CD4-positive, alpha-beta T cell treated with Interleukin-21 for 1 hour (primary cell): Measurements from ENCODE around the gene TGFBR2.
A peak's percentile ranks its signal among the peaks of the same experiment; 100 is the strongest.
"Not testable (repeated sequence)": the region's sequence is repeated elsewhere in the genome, so short reads cannot be mapped to it uniquely, and the experiment has no call there.

ENCODE experiments used
- DNase-seq: peaks from one replicate; pipeline ENCODE4 v3.0.0-alpha.2; 2020

TGFBR2 gene

DNA sequence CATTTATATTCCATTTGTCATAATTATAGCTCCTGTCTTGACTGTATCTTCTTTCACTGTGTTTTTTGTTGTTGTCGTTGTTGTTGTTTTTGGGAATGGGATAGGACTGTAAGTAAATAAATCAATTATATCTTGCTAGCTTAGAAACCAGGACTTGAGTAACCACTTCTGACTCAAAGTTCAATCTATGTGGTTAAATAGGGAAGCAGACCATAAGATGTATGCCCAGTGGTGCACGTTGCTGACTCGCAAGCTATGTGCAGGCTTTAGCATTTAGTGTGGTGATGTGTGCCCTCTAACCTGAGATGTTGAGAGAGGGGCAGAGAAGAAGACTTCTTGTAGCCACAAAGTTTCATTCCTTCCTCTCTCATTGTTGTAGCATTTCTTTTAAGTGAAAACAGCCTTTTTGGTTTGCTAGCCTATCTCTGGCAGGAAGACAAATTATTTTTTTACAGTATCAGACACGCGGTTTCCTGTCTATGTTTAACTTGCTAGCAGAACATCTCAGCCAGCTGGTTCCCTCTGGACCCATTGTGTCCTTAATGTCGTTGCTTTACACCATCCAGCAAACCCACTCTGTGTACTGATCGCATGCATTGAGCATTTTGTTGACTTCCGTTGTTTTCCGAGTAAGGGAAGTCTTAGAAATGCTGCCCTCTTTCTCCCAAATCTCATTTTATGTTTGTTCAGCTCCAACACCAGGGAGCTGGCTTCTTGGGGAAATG is 52.1 kb downstream of the TGFBR2 start:
- DNase-seq: peak; percentile 61

DNA sequence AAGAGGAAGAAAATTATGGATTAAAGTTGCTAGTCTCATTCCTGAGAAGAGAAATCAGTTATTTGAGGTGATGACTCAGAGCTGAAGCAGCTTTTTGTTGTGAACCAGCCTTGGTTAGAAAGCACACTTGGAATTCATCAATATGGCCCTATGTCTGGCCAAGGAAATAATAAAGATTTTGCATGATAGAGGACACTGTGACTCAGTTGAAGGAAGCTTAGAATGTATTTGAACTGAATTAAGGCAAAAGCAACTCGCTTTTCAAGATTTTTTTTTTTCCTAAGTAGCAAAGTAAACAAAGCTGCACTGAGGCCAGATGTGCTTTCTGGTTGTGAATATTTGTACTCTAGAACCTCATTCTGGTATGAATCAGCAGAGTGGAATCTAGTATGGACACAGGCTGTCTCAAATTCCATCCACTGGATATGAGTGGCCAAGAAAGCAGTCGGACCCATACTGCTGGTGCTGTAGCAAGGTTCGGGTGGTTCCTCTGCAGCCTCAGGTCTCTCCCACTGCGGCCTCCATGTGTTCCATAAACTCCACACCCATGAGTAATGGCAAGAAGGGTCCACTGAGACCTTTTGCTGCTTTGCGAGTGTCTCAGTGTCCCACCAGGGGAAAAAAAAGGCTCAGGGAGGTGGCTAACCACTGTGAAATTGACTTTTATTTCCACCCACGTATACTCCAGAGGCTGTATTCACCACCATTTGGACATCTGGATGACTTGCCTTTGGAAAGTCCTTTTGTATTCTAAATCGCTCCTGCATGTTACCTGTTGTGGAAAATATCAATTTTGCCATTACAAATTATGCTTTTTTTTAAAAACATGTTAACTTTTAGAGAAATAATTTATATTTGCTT is 53.1 kb downstream of the TGFBR2 start:
- DNase-seq: no peak

DNA sequence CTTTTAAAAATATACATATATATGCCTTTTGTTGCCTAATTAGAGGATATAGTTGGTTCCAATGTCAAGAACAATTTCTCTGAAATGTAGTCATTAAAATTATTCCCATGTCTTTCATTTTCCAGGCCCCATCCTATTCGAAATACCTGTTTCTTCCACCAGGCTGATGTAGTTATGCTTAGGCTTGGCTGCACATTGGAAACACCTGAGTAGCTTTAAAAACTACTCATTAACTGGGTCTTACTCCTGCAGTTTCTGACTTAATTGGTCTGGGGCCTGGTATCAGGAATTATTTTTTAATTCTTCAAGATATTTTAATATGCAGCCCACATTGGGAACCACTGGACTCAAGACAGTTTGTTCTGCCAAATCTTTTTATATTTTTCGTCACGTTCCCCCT is 53.7 kb downstream of the TGFBR2 start:
- DNase-seq: no peak

DNA sequence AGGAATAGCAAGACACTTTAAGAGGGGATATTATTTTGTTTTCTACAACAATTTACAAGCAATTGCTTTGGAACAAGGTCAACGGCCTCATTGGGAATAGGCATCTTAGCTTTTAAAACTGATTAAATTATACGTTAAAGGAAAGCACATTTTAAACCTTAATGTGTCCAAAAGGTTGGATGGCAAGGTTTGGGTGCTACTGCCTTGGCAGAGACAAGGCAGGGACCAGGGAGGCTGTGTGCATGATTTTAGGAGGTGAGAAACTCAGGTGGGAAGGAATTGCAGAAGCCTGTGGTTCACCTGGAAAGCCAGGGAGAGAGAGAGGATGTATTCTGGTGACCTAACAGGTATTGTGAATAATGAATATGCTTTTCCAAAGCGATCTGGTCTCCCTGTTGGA is 54.3 kb downstream of the TGFBR2 start:
- no peak for DNase-seq

DNA sequence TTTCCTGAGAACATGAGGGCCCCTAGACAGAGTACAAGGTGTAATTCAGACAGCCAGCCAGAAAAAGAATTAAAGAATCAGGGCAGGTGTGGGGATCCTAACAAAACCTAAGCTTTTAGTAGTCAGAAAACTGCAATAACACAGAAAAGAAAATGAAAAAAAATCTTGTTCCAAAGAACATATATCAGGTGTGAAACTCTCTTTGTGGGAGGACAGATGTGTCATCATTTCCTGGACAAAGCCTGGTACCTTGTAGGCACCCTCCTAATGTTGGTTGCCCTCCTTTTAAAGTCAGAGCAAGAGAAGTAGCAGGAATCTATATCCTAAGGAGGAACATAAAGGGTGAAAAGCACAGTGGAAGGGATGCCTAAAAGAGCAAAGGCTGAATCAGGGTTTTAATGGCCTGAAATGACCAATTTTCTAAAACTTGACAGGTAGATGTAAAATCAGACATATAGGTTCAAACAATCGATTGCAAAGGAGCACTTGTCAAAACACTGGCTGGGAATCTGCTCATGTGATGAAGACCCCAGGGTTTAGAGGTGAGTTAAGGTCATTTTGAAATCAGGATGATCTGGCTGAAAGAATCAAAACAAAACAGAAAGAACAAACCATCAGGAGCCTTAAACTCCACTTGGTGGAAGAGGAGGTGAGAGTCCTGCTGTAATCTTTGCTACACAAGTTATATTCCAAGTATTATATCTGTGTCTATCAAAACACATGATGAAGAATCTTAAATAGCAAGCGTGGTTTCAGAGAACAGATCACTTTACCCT is 54.9 kb downstream of the TGFBR2 start:
- no peak for DNase-seq

DNA sequence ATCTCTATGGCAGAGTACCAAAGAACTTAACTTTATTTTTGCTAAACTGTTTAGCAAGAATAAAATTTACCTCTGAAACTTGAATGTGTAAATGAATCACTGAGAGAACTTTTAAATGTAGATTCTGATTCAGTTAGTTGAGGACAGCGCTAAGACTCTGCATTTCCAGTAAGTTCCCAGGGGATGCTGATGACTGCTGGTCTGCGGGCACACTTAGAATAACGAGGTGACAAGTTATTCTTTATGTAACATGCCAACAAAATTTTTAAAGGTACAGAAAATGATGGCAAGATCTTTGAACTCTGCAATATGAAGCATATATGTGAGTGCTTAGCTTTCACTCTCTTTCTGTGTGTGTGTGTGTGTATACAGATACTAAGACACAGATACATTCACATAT is 56.4 kb downstream of the TGFBR2 start:
- DNase-seq: no peak

DNA sequence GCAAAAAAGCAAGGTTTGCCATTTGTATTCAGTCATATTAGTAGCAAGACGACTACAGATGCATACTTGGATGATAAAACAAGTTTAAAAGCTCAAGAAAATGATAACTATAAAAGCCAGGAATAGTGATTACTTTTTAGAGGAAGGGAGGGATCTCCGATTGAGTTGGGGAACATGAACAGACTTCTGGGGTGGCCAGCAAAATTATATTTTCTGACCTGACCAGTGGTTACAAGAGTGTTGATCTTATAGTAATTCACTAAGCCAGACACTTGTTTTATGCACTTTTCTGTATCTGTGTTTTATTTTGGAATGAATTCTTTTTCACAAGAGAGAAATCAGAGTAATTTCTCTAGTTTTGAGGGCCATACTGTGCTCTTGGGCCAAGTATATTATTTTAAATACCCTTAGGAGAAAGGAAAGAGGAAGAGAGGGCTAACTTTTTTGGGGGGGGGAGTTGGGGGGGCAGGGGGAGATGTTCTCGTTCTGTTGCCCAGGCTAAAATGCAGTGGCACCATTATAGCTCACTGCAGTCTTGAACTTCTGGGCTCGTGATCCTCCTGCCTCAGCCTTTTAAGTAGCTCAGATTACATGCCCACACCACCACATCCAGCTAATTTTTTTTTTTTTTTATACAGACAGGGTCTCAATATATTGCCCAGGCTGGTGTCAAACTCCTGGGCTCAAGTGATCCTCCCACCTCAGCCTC is 57.3 kb downstream of the TGFBR2 start:
- DNase-seq: no peak

DNA sequence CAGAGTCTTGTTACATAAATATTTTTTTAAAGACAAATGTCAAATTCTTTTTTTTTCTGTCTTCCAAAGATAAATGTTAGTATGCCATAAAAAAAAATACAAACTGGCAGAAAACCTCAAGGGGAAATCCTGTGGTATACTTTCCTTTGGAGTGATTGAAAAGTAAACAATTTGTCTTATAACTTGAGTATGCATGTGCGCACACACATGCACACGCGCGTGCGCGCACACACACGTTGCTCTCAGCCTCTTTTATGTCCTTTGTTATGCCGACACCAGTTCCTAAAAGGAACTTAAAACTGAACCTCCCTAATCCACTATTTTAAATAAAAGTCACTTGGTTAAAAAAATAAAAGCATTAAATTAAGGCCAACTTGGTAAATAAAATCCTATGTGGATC is 58.1 kb downstream of the TGFBR2 start:
- DNase-seq: no peak

DNA sequence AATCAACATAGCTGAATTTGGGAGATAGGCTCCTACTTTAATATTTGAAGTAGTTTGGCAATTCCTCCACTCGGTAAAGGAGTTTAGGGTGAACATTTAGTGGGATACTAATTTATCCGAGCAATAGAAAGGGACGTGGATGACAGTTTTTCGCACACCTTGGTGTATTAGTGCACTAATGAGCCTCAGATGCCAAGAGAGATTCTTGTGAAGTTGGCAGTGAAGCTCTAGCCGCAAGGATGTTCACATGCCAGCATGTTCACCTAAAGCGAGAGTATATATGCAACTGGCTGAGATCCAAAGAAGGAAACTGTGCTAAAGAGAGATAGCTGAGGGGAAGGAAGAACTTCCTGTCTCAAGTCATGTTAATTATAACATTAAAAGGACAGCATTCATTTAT is 58.5 kb downstream of the TGFBR2 start:
- DNase-seq: peak; percentile 61

DNA sequence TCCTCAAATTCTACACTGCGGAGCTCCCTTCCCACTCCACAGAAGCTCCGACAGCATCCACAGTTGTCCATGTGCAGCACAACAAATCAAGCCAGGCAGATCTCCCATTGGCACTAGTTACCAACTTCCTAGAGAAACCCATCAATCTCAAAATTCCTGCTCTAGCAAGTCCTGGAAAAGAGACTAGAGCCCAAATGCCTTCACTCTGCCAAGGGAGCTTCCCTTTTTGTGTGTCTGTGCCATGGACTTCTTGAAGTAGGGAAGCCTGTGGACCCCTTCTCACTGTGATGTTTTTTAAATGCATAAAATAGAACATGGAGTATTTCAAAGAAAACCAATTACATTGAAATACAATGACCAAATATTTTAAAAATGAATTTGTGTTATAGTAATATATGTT is 59.1 kb downstream of the TGFBR2 start:
- DNase-seq: no peak

DNA sequence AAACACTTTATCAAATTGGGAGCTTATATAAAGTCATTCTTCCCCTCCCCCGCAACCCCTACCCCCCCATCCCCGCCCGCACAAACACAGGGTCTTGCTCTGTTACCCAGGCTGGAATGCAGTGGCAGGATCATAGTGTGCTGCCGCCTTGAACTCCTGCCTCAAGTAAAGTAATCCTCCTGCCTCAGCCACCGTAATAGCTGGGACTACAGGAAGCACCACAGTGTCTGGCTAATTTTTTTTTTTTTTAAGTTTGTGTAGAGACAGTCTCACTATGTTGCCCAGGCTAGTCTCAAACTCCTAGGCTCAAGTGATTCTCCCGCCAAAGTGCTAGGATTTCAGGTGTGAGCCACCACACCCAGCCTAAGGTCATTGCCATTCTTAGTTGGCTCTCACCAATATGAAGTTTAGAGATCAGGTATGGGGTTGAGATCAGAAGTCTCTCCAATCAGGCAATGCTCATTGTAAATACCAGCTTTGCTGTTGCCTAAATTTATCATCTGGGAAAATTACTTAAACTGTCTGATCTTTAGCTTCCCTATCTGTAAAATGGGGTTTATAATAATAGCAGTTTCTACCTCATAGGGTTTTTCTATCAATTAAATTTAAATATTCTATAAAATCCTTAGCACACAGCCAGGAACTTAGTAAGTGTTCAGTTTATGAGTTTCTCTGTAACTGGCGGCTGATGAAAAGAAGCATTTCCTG is 60.3 kb downstream of the TGFBR2 start:
- DNase-seq: no peak

DNA sequence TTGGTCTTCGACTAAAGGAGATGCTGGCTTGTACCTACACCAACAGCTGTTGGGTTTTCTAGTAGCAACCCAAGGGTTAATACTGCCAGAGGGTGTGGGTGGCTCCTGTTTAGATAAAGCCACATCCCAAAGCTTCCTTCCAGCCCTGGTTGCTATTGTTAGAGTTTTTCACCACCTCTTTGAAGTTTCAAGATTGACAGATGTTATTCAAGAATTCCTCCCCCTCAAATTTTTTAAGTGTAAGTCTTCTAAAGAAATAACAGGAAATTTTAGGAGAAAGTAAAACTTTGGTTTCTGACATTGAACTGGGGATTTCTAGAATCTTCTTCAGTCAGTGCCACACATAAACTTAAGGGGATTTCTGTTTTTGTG is 60.9 kb downstream of the TGFBR2 start:
- peak; percentile 57 for DNase-seq

DNA sequence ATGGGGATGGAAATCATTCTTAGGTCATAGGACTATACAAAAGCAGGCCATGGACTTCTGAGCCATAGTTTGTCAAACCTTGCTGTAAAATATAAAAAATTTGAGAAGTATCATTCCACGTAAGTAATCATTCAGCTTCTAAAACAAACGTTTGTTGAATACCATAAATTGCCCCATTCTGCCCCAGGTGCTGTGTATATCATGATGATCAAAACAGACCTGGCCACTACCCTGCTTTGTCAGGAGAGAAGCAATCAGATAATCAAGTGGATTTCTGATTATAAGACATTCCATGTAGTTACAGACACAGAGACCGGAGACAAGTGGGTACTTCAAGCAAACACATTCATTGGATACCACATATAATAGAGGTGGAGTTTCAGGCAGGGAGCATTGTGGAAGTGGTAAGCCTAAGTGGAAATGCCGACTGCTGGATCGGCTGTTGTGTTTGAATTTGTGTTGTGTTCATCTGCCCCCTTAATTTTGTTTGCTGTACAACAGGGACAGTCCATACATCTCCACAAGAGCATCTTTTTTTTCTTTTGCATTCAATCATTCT is 61.7 kb downstream of the TGFBR2 start:
- no peak for DNase-seq

DNA sequence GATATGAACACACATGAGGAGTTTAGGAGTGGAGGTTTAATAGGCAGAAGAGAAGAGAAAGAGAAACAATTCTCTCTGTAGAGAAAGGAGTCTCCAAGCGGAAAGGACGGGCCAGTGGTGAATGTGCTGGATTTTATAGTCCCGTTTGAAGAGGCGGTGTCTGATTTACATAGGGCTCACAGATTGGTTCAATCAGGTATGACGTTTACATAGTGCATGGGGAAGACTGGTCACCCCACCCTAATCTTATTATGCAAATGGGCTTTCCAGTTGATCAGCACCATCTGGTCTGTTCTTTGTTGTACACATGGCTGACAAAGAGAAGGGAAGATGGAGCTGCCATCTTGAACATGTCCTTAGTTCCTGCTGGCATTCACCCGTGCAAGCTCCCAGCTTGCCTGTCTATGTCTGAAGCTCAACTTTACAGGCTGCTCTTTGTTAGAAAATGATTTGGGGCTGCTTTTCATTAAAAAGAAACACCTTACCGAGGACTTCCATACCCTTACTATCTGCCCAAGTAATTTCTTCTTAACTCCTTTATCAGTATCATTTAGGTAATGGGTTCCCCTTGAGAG is 63.0 kb downstream of the TGFBR2 start:
- not testable (repeated sequence) for DNase-seq

DNA sequence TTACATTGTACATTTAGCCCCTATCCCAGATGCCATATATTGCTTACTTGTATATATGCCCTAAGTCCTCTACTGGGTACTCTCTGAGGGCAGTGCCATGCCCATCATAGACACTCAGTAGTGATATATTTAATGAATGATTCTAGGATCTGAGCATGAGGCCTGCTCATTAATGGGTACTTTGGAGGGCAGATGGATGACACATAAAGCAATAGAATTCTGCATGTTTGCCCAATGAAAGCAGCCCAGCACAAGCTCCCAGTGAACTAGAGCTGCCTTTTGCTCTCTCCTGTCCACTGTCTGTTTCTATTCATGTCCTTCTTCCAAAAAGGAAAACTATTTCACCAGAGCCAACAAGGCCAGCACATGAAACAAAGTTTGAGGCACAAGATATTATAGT is 63.9 kb downstream of the TGFBR2 start:
- no peak for DNase-seq

DNA sequence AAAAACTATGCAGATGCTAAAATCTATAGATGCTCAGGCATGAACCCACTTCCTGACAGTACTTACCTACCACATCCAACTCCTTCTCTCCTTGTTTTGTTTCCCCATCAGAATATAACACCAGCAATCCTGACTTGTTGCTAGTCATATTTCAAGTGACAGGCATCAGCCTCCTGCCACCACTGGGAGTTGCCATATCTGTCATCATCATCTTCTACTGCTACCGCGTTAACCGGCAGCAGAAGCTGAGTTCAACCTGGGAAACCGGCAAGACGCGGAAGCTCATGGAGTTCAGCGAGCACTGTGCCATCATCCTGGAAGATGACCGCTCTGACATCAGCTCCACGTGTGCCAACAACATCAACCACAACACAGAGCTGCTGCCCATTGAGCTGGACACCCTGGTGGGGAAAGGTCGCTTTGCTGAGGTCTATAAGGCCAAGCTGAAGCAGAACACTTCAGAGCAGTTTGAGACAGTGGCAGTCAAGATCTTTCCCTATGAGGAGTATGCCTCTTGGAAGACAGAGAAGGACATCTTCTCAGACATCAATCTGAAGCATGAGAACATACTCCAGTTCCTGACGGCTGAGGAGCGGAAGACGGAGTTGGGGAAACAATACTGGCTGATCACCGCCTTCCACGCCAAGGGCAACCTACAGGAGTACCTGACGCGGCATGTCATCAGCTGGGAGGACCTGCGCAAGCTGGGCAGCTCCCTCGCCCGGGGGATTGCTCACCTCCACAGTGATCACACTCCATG is 65.3 kb downstream of the TGFBR2 start:
- no peak for DNase-seq

DNA sequence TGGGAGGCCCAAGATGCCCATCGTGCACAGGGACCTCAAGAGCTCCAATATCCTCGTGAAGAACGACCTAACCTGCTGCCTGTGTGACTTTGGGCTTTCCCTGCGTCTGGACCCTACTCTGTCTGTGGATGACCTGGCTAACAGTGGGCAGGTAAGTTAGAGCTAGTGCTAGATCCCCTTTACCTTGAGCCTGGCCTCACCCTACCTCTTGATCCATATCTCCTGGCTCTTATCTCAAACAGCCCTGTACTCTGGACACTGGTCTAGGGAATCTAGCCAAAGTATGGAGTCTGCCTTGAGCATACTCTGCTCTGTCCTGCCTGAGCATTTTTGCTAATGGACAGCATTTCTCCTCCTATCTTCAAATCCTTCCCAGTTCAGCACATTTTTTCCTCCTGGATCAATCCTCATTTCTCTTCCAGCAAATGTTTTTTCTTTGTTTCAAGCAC is 65.9 kb downstream of the TGFBR2 start:
- no peak for DNase-seq

DNA sequence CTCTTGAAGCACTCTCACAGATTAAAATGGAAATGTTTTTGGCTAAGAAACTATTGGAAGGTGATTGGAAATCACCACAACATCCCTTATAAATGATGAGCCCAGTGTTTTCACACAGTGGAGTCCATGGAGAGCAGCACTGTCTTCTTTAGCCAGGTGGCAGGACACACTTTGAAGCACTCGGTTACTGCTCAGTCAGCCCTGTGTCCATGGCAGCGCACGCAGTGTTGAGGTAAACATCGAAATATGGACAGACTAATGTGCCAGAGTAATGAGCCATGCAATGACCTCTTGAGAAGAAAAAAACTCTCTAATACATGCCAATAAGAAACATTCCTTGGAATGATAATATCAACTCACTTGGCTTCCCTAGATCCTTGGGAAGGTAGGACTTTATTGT is 66.6 kb downstream of the TGFBR2 start:
- DNase-seq: no peak

DNA sequence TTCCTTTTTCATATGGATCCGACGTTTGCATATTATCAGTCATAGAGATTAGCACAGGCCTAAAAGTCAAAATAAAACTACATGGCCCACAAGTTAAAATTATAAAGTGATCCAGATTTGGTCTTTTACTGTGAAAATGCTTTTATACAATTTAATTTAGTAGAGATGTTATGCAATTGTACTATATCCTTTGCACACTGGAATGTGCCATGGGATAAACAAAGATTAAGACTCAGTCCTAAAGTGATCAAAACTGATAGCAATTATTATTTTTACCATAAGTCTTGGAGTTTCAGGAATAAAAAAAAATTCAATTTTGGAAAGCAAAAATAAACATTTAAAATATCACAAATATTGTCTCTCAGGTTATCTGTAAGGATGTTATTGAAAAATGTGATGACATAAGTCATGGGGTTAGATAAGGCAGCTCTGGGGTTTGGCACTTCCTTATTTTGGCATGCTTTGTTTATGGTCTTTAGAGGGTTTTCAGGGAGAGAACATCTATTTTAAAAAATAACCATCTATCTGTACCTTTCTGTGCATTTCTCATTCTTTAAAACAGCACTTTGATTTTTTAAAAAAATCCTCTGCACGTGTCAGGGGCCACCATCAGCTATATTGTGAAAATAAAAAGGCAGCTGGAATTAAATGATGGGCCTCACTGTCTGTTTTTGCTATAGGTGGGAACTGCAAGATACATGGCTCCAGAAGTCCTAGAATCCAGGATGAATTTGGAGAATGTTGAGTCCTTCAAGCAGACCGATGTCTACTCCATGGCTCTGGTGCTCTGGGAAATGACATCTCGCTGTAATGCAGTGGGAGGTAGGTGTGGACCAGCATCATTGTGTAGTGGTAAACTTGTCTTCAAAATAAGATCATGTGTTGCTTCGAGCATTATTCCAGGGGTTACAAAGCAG is 67.3 kb downstream of the TGFBR2 start:
- no peak for DNase-seq

DNA sequence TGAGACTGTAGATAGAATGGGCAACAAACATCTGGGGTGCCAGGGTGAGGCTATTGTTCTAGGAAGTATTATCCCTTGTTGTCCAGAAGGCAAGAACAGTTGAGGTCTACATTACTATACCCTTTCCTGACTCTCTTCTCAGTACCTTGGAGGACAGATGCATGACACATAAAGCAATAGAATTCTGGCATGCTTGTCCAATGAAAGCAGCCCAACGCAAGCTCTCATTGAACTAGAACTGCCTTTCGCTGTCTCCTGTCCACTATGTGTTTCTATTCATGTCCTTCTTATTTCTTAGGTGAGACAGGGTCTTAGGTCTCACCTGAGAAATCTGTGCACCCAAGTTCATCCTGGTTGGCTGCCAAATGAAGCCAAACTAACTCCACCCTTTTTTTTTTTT is 68.6 kb downstream of the TGFBR2 start:
- DNase-seq: no peak
